Activated T-helper 2 cell treated with anti-CD3 and anti-CD28 coated beads, Interferon-gamma antibody, Interleukin-2, Interleukin-4, amounts not matched to agents 10 μg/mL and 5 μg/mL and 100 μg/mL, durations not matched to agents 14 hours and 24 hours and 36 hours (primary cell): ENCODE data around the gene WDR26. TPM values are rescaled to one million over a fixed set of nuclear protein-coding genes. Genes with fewer than 3 reads are reported as not detected.
A peak's percentile ranks its signal among the peaks of the same experiment; 100 is the strongest.

Source experiments
- DNase-seq: peaks from one replicate; pipeline ENCODE4 v3.0.0; 2021; ENCODE audit warnings: low spot score
- H3K27ac Mint-ChIP-seq: one replicate; pipeline ENCODE4 v1.8.0; 2021; ENCODE audit warnings: mixed read lengths
- H3K27me3 Mint-ChIP-seq: one replicate; pipeline ENCODE4 v1.8.0; 2021; ENCODE audit warnings: low read depth, mixed read lengths
- H3K36me3 Mint-ChIP-seq: one replicate; pipeline ENCODE4 v1.8.0; 2021; ENCODE audit warnings: low read depth, mixed read lengths
- H3K4me1 Mint-ChIP-seq: one replicate; pipeline ENCODE4 v1.8.0; 2021; ENCODE audit warnings: low read depth, mixed read lengths
- H3K4me3 Mint-ChIP-seq: one replicate; pipeline ENCODE4 v1.8.0; 2021; ENCODE audit warnings: low read depth, mild to moderate bottlenecking, moderate library complexity, mixed read lengths
- H3K9me3 Mint-ChIP-seq: one replicate; pipeline ENCODE4 v1.8.0; 2021; ENCODE audit warnings: mixed read lengths
- intact Hi-C: fragments of 100-400 bp; cut with micrococcal nuclease; formaldehyde crosslinking; loops from one replicate; pipeline ENCODE4 v1.15.1; 2023
- total RNA-seq: library from RNA; stranded (reverse); gene quantifications from 2 replicates; pipeline ENCODE4 v1.2.3, GENCODE V29; 2022

WDR26 gene
- total RNA-seq, 1 donor from 2014 or later, result 82.0 TPM

- H3K36me3 Mint-ChIP-seq, result peaks cover 66% of the 10 kb centered on the region
These were observed 26.9 kb downstream of the WDR26 start for GRCh38 chr1:224407571-224408293.

GRCh38 chr1:224406216-224406615 lies 28.4 kb downstream of the WDR26 start:
- Mint-ChIP-seq H3K9me3 (no peaks in the 10 kb centered on the region), H3K36me3 (peaks cover 60% of the 10 kb centered on the region), H3K27me3 (no peaks in the 10 kb centered on the region), H3K27ac (peak overlapping the region; percentile 7), H3K4me3 (no peak overlapping the region), H3K4me1 (peaks cover 11% of the 10 kb centered on the region)
- intact Hi-C loops, result no loop called here
- no peak for DNase-seq

More at GRCh38 chr1:224407571-224408293, 26.9 kb downstream of the WDR26 start:
- no peak overlapping the region for H3K4me3 Mint-ChIP-seq
- peaks cover 15% of the 10 kb centered on the region for H3K4me1 Mint-ChIP-seq
- no peak for DNase-seq
- H3K27me3 Mint-ChIP-seq, result no peaks in the 10 kb centered on the region
- intact Hi-C loops, result no loop called here
- no peak overlapping the region for H3K27ac Mint-ChIP-seq
- no peaks in the 10 kb centered on the region for H3K9me3 Mint-ChIP-seq

GRCh38 chr1:224405604-224405970 lies 29.0 kb downstream of the WDR26 start:
- H3K4me3 Mint-ChIP-seq, result no peak overlapping the region
- peaks cover 11% of the 10 kb centered on the region for H3K4me1 Mint-ChIP-seq
- H3K27ac Mint-ChIP-seq, result no peak overlapping the region
- no peak for DNase-seq
- H3K36me3 Mint-ChIP-seq, result peaks cover 62% of the 10 kb centered on the region
- no peaks in the 10 kb centered on the region for H3K27me3 Mint-ChIP-seq
- intact Hi-C loops, result no loop called here
- no peaks in the 10 kb centered on the region for H3K9me3 Mint-ChIP-seq

- DNase-seq, result no peak
- Mint-ChIP-seq H3K27ac (no peak overlapping the region), H3K27me3 (no peaks in the 10 kb centered on the region), H3K4me1 (peaks cover 11% of the 10 kb centered on the region), H3K36me3 (peaks cover 59% of the 10 kb centered on the region), H3K9me3 (no peaks in the 10 kb centered on the region), H3K4me3 (no peak overlapping the region)
- intact Hi-C loops, result no loop called here
These were observed 29.5 kb downstream of the WDR26 start for GRCh38 chr1:224404916-224405603.

- no peaks in the 10 kb centered on the region for H3K27me3 Mint-ChIP-seq
- intact Hi-C loops, result no loop called here
- H3K4me3 Mint-ChIP-seq, result no peak overlapping the region
These were observed 32.0 kb downstream of the WDR26 start for GRCh38 chr1:224402472-224403036.

GRCh38 chr1:224399887-224400286 lies 34.7 kb downstream of the WDR26 start:
- DNase-seq, result no peak
- intact Hi-C loops, result no loop called here
- Mint-ChIP-seq H3K27me3 (no peaks in the 10 kb centered on the region), H3K4me3 (no peak overlapping the region), H3K9me3 (no peaks in the 10 kb centered on the region), H3K27ac (peak overlapping the region; percentile 38), H3K36me3 (peaks cover 65% of the 10 kb centered on the region), H3K4me1 (peaks cover 11% of the 10 kb centered on the region)

More at GRCh38 chr1:224402472-224403036, 32.0 kb downstream of the WDR26 start:
- no peak for DNase-seq
- Mint-ChIP-seq H3K27ac (no peak overlapping the region), H3K9me3 (no peaks in the 10 kb centered on the region), H3K4me1 (peaks cover 11% of the 10 kb centered on the region), H3K36me3 (peaks cover 66% of the 10 kb centered on the region)

- Mint-ChIP-seq H3K27ac (no peak overlapping the region), H3K4me1 (peaks cover 24% of the 10 kb centered on the region), H3K27me3 (no peaks in the 10 kb centered on the region), H3K36me3 (peaks cover 89% of the 10 kb centered on the region), H3K9me3 (no peaks in the 10 kb centered on the region), H3K4me3 (no peak overlapping the region)
- no peak for DNase-seq
- intact Hi-C loops, result loop anchor here (2.0 kb wide), 1 partner anchor 14 kb away; no protein-coding TSS in a partner anchor
These were observed 41.3 kb downstream of the WDR26 start for GRCh38 chr1:224393294-224393693.

- peaks cover 29% of the 10 kb centered on the region for H3K4me1 Mint-ChIP-seq
- no peaks in the 10 kb centered on the region for H3K27me3 Mint-ChIP-seq
- DNase-seq, result no peak
- peak overlapping the region; percentile 72 for H3K27ac Mint-ChIP-seq
- intact Hi-C loops, result loop anchor here (2.0 kb wide), 1 partner anchor 14 kb away; no protein-coding TSS in a partner anchor
- no peak overlapping the region for H3K4me3 Mint-ChIP-seq
- H3K9me3 Mint-ChIP-seq, result no peaks in the 10 kb centered on the region
- peaks cover 89% of the 10 kb centered on the region for H3K36me3 Mint-ChIP-seq
These were observed 42.0 kb downstream of the WDR26 start for GRCh38 chr1:224392411-224393249.

GRCh38 chr1:224390517-224390916 lies 44.1 kb downstream of the WDR26 start:
- Mint-ChIP-seq H3K4me1 (peaks cover 34% of the 10 kb centered on the region), H3K27me3 (no peaks in the 10 kb centered on the region), H3K4me3 (no peak overlapping the region), H3K9me3 (no peaks in the 10 kb centered on the region), H3K36me3 (peaks cover 87% of the 10 kb centered on the region), H3K27ac (no peak overlapping the region)
- no peak for DNase-seq
- intact Hi-C loops, result no loop called here

- peak overlapping the region; percentile 52 for H3K27ac Mint-ChIP-seq
- H3K27me3 Mint-ChIP-seq, result no peaks in the 10 kb centered on the region
- no peak overlapping the region for H3K4me3 Mint-ChIP-seq
- H3K9me3 Mint-ChIP-seq, result no peaks in the 10 kb centered on the region
- DNase-seq, result no peak
- H3K4me1 Mint-ChIP-seq, result peaks cover 33% of the 10 kb centered on the region
- H3K36me3 Mint-ChIP-seq, result peaks cover 89% of the 10 kb centered on the region
- intact Hi-C loops, result no loop called here
These were observed 46.7 kb downstream of the WDR26 start for GRCh38 chr1:224387943-224388342.

GRCh38 chr1:224387302-224387912 lies 47.2 kb downstream of the WDR26 start:
- no peak for DNase-seq
- intact Hi-C loops, result no loop called here
- Mint-ChIP-seq H3K36me3 (peaks cover 89% of the 10 kb centered on the region), H3K4me1 (peaks cover 32% of the 10 kb centered on the region), H3K27me3 (no peaks in the 10 kb centered on the region), H3K27ac (peak overlapping the region; percentile 52), H3K9me3 (no peaks in the 10 kb centered on the region), H3K4me3 (no peak overlapping the region)

GRCh38 chr1:224383218-224383617 lies 51.4 kb downstream of the WDR26 start:
- Mint-ChIP-seq H3K9me3 (no peaks in the 10 kb centered on the region), H3K27ac (no peak overlapping the region), H3K27me3 (no peaks in the 10 kb centered on the region), H3K36me3 (peaks cover 84% of the 10 kb centered on the region), H3K4me1 (peaks cover 63% of the 10 kb centered on the region), H3K4me3 (no peak overlapping the region)
- intact Hi-C loops, result loop anchor here (5.0 kb wide), 2 partner anchors 266 to 551 kb away; no protein-coding TSS in a partner anchor
- no peak for DNase-seq
